GM12878 (cell line): ENCODE results near the gene ATXN2. TPM values are rescaled to one million over a fixed set of nuclear protein-coding genes. Genes with fewer than 3 reads are reported as not detected.

Experiments used
- ATAC-seq: fragments of 200-7000 bp; cut with Tn5 transposase; 3 replicates; pipeline ENCODE4 v1.9.1; 2020; ENCODE audit warnings: mild to moderate bottlenecking, moderate library complexity
- BruUV-seq: library from RNA; stranded (reverse); fragments of 400-500 nt; replicated peaks from 2 replicates; lab custom pipeline; 2021; lab: Mats Ljungman, UMichigan
- CTCF ChIA-PET: fragments of 300-600 bp; sonication (Branson Sonifier 250); formaldehyde crosslinking; extraction: SDS; loops from one replicate; lab custom pipeline; 2021; ENCODE audit warnings: inconsistent platforms; lab: Yijun Ruan, JAX
- POLR2A ChIA-PET: fragments of 350-600 bp; formaldehyde crosslinking; extraction: SDS; loops from one replicate; lab custom pipeline; 2021; ENCODE audit warnings: inconsistent platforms; lab: Charles Lee
- RAD21 ChIA-PET: fragments of 300-600 bp; sonication (Branson Sonifier 250); formaldehyde crosslinking; loops from one replicate; lab custom pipeline; 2023; ENCODE audit warnings: antibody characterized with exemption; ENCODE audit not compliant: unreplicated experiment; lab: Charles Lee
- SMC1A ChIA-PET: fragments of 300-600 bp; sonication (Branson Sonifier 250); formaldehyde crosslinking; loops from one replicate; lab custom pipeline; 2023; ENCODE audit not compliant: unreplicated experiment, uncharacterized antibody; lab: Charles Lee
- DNase-seq: peaks from one replicate; pipeline ENCODE4 v3.0.0-alpha.2; 2011; ENCODE audit warnings: low read depth, low spot score
- FAIRE-seq: peaks from 3 replicates; lab custom pipeline; 2011; peaks lifted over from hg19 to GRCh38; lab: Jason Lieb, UNC
- H2AFZ ChIP-seq: 2 replicates; pipeline ENCODE4 v1.6.0; 2011; ENCODE audit warnings: low read depth, low read length, control low read depth; ENCODE audit not compliant: control insufficient read depth
- H3K27ac ChIP-seq: 2 replicates; pipeline ENCODE4 v1.5.1; 2011; ENCODE audit warnings: control low read depth; ENCODE audit not compliant: control insufficient read depth, insufficient read depth
- H3K27me3 ChIP-seq, 2 experiments: replicated peaks in 1 of 2; 2 replicates each; pipeline versions ENCODE4 v1.6.0 to v1.6.1; 2011; ENCODE audit warnings: low read length in 1 of 2; ENCODE audit not compliant: control insufficient read depth in 2 of 2, insufficient read depth in 2 of 2
- H3K36me3 ChIP-seq, 2 experiments: 2 replicates each; pipeline ENCODE4 v1.5.1; 2011; ENCODE audit warnings: low read length in 1 of 2; ENCODE audit not compliant: control insufficient read depth in 2 of 2, insufficient read depth in 2 of 2
- H3K4me1 ChIP-seq: 2 replicates; pipeline ENCODE4 v1.6.1; 2011; ENCODE audit warnings: mild to moderate bottlenecking, low read length, moderate library complexity, mixed read lengths; ENCODE audit not compliant: control insufficient read depth, insufficient read depth
- H3K4me2 ChIP-seq: 2 replicates; pipeline ENCODE4 v1.6.0; 2011; ENCODE audit warnings: control low read depth; ENCODE audit not compliant: control insufficient read depth, insufficient read depth
- H3K4me3 ChIP-seq: fragments of 200-600 bp; sonication (generic); 2 replicates; pipeline ENCODE4 v1.5.1; 2016
- H3K79me2 ChIP-seq: 2 replicates; pipeline ENCODE4 v1.6.0; 2011; ENCODE audit warnings: low read length; ENCODE audit not compliant: control insufficient read depth, insufficient read depth
- H3K9ac ChIP-seq: 2 replicates; pipeline ENCODE4 v1.8.0; 2011; ENCODE audit warnings: low read length, control low read depth, mixed read lengths; ENCODE audit not compliant: control insufficient read depth, insufficient read depth
- H3K9me3 ChIP-seq: replicated peaks from 3 replicates; pipeline ENCODE4 v1.5.1; 2011; ENCODE audit warnings: mild to moderate bottlenecking, low read length; ENCODE audit not compliant: control insufficient read depth, insufficient read depth
- H4K20me1 ChIP-seq: 2 replicates; pipeline ENCODE4 v1.6.0; 2011; ENCODE audit not compliant: control insufficient read depth, insufficient read depth
- CHD4 ChIP-seq: fragments of 200-600 bp; sonication (generic); IDR thresholded peaks from 2 replicates; pipeline ENCODE4 v1.6.1; 2016; ENCODE audit warnings: mild to moderate bottlenecking
- DPF2 ChIP-seq: fragments of 450-650 bp; IDR thresholded peaks from 2 replicates; pipeline ENCODE4 v1.6.1; 2017; ENCODE audit warnings: mild to moderate bottlenecking
- E2F8 ChIP-seq: fragments of 450-650 bp; IDR thresholded peaks from 2 replicates; pipeline ENCODE4 v1.6.1; 2018; ENCODE audit warnings: mild to moderate bottlenecking, low read depth, moderate library complexity; ENCODE audit not compliant: partially characterized antibody
- E4F1 ChIP-seq: fragments of 450-650 bp; IDR thresholded peaks from 2 replicates; pipeline ENCODE4 v1.6.1; 2018; ENCODE audit warnings: borderline replicate concordance, mild to moderate bottlenecking; ENCODE audit not compliant: partially characterized antibody
- ESRRA ChIP-seq: IDR thresholded peaks from 2 replicates; pipeline ENCODE4 v1.6.1; 2012; ENCODE audit warnings: mild to moderate bottlenecking, low read length, improper control_type of control experiment
- EZH2 ChIP-seq: IDR thresholded peaks from 2 replicates; pipeline ENCODE4 v1.6.1; 2012; ENCODE audit warnings: low read depth, mild to moderate bottlenecking, control low read depth, inconsistent platforms, low read length, borderline replicate concordance; ENCODE audit not compliant: control insufficient read depth
- HCFC1 ChIP-seq: fragments of 150-350 bp; IDR thresholded peaks from 2 replicates; pipeline ENCODE4 v1.6.1; 2014; ENCODE audit warnings: low read length
- SMC3 ChIP-seq: IDR thresholded peaks from 2 replicates; pipeline ENCODE4 v1.6.1; 2011; ENCODE audit warnings: low read length, improper control_type of control experiment, borderline replicate concordance
- ZBTB33 ChIP-seq: fragments of 450-650 bp; IDR thresholded peaks from 2 replicates; pipeline ENCODE4 v1.6.1; 2017; ENCODE audit warnings: mild to moderate bottlenecking
- ZNF687 ChIP-seq: fragments of 450-650 bp; IDR thresholded peaks from 2 replicates; pipeline ENCODE4 v1.6.1; 2017; ENCODE audit warnings: mild to moderate bottlenecking, moderate library complexity
- WGBS: methylation state at CpG from one replicate; pipeline ENCODE4 v1.1.6; 2016; ENCODE audit warnings: low lambda C conversion rate; ENCODE audit not compliant: insufficient replicate concordance, insufficient coverage; ENCODE audit errors: missing lambda C conversion rate; 5-methylcytosine and 5-hydroxymethylcytosine counted together
- in situ Hi-C: fragments of 300-500 bp; cut with MboI; formaldehyde crosslinking; loops from 9 replicates; pipeline ENCODE4 v1.14.3; 2018; ENCODE audit warnings: mixed read lengths
- intact Hi-C: fragments of 100-400 bp; cut with micrococcal nuclease; formaldehyde crosslinking; loops from one replicate; pipeline ENCODE4 v1.14.2; 2022; ENCODE audit not compliant: unreplicated experiment
- polyA plus RNA-seq, 11 experiments: library from polyadenylated mRNA; depleted of rRNA in 4 of 11; unstranded in 6 of 11; stranded (reverse) in 5 of 11; fragments of >200 nt; fragmentation: Nextera tagmentation in 4 of 11; fragmentation: Illumina TruSeq in 1 of 11; extraction: Ambion mirVana in 4 of 11; extraction: Trizol in 1 of 11; gene quantifications; 1 replicate in 1 of 11; 2 replicates in 10 of 11; pipeline versions ENCODE4 v1.2.1 to v1.2.3, GENCODE V29; 2011 to 2016; ENCODE audit warnings: inconsistent platforms in 2 of 11, missing spikeins in 2 of 11, low read depth in 1 of 11
- total RNA-seq, 4 experiments: library from RNA; depleted of rRNA in 3 of 4; stranded (reverse); fragments of >200 nt in 3 of 4; fragmentation: Illumina TruSeq in 1 of 4; extraction: Trizol in 1 of 4; gene quantifications; 2 replicates each; pipeline versions ENCODE4 v1.2.1 to v1.2.3, GENCODE V29; 2013 to 2021

The ATXN2 gene
- total and polyA plus RNA-seq, 10 of the 15 experiments (the other 5 are each of a cell fraction or from before 2014, with no cell fraction given): 8.8 to 31.5 (median 19.0) TPM

DNA sequence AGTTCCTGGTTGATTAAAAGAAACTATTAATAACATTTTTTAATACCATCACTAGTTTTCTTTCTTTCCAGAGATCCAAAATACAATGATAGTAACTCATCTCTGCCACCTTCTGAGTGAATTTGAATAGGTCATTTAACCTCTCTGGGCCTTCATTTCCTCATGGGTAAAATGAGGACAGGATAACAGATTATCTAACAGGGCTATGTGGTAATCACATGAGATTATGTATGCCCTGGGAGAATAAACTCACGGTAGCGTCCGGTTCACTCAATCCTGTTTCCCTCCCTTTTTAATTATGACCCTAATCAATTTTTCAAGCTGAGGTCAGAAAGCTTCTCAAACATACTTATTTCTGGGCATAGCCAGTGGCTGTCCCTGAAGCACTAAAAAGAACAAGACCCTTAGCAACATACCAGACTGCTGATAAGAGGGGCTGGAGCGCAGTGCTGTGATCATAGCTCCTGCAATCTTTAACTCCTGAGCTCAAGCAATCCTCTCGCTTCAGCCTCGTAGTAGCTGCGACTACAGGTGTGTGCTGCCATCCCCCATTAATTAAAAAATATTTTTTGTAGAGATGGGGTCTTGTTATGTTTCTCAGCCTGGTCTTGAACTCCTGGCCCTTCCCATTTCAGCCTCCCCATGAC lies 24.2 kb downstream of the ATXN2 start (continued):
- TF ChIP-seq ZNF687 (no peak), E4F1 (no peak), CHD4 (no peak)
- TF ChIP-seq, all 136 proteins: peak for 0

DNA sequence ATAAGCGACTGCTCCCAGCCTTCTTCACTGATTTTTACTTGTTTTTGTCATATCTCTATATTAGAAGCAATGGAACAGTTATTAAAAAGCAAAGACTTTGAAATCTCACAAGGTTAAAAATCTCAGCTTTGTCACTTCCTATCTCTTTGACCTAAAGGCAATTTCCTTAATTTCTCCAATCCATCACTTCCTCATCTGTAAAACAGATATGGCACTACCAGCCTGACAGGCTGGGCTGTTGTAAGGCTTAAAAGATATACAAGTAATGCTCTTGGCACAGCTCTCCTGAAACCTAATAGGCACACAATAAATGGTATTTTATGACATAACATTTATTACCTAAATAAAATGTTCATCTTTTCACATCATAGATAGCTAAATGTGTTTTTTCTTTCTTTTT lies 25.6 kb downstream of the ATXN2 start:
- ChIA-PET RAD21 (no interaction called here), POLR2A (interaction anchor here (0.6 kb wide), 1 partner anchor 47 kb away, joined by 4 read pairs; no protein-coding TSS in a partner anchor), CTCF (no interaction called here), SMC1A (interaction anchor here (0.6 kb wide), 1 partner anchor 1251 kb away, joined by 3 read pairs; no protein-coding TSS in a partner anchor)
- peaks cover 0 to 3% of the 10 kb centered on the region in 2 experiments; a peak in 1 of 4 replicates for H3K36me3 ChIP-seq
- peaks cover 20% of the 10 kb centered on the region for H3K79me2 ChIP-seq
- no peak overlapping the region for H3K4me3 ChIP-seq
- no peak for ATAC-seq
- H3K27me3 ChIP-seq: no peaks in the 10 kb centered on the region
- BruUV-seq: no TSS peak
- no peaks in the 10 kb centered on the region for H3K9me3 ChIP-seq
- in situ Hi-C loops: no loop called here
- peaks cover 9% of the 10 kb centered on the region for H3K4me1 ChIP-seq
- intact Hi-C loops: no loop called here
- H2AFZ ChIP-seq: no peak overlapping the region
- H4K20me1 ChIP-seq: no peaks in the 10 kb centered on the region
- no peak overlapping the region for H3K4me2 ChIP-seq
- DNase-seq: no peak
- no peak overlapping the region for H3K27ac ChIP-seq
- H3K9ac ChIP-seq: no peak overlapping the region
- 92% methylated on average over 1 of the region's 1 CpG for WGBS
- no peak for FAIRE-seq
- TF ChIP-seq SMC3: no peak
- no peak for TF ChIP-seq DPF2
- TF ChIP-seq HCFC1: no peak
- no peak for TF ChIP-seq EZH2
- TF ChIP-seq ESRRA: no peak
- TF ChIP-seq ZBTB33: no peak
- TF ChIP-seq E2F8: no peak
